Stimulated activated CD4-positive, alpha-beta T cell treated with anti-CD3 and anti-CD28 coated beads, Interleukin-4, amount 100 ng/mL, for 1 hour (primary cell): ENCODE data around the gene XYLT1.
"Not testable (repeated sequence)": the region's sequence is repeated elsewhere in the genome, so short reads cannot be mapped to it uniquely, and the experiment has no call there.

Source experiments
- DNase-seq: peaks from one replicate; pipeline ENCODE4 v3.0.0-alpha.2; 2020

The XYLT1 gene

GRCh38 chr16:17350207-17350606, 120.6 kb downstream of the XYLT1 start:
- no peak for DNase-seq

- no peak for DNase-seq
Observed at GRCh38 chr16:17348826-17349225, 121.9 kb downstream of the XYLT1 start.

GRCh38 chr16:17348042-17348783, 122.5 kb downstream of the XYLT1 start:
- DNase-seq: no peak

GRCh38 chr16:17347624-17348023, 123.1 kb downstream of the XYLT1 start:
- no peak for DNase-seq

- DNase-seq: no peak
Observed at GRCh38 chr16:17346621-17347569, 123.9 kb downstream of the XYLT1 start.

GRCh38 chr16:17345043-17345442, 125.7 kb downstream of the XYLT1 start:
- no peak for DNase-seq

GRCh38 chr16:17343728-17344127, 127.0 kb downstream of the XYLT1 start:
- no peak for DNase-seq

GRCh38 chr16:17343028-17343427, 127.7 kb downstream of the XYLT1 start:
- DNase-seq: no peak

- no peak for DNase-seq
Observed at GRCh38 chr16:17342031-17342430, 128.7 kb downstream of the XYLT1 start.

- DNase-seq: no peak
Observed at GRCh38 chr16:17340804-17341203, 130.0 kb downstream of the XYLT1 start.

- no peak for DNase-seq
Observed at GRCh38 chr16:17339764-17340541, 130.8 kb downstream of the XYLT1 start.

GRCh38 chr16:17338244-17338643, 132.5 kb downstream of the XYLT1 start:
- no peak for DNase-seq

- no peak for DNase-seq
Observed at GRCh38 chr16:17336530-17336900, 134.2 kb downstream of the XYLT1 start.

- DNase-seq: no peak
Observed at GRCh38 chr16:17335826-17336529, 134.8 kb downstream of the XYLT1 start.

GRCh38 chr16:17335406-17335805, 135.4 kb downstream of the XYLT1 start:
- not testable (repeated sequence) for DNase-seq

GRCh38 chr16:17334096-17334495, 136.7 kb downstream of the XYLT1 start:
- DNase-seq: no peak

GRCh38 chr16:17333229-17333628, 137.5 kb downstream of the XYLT1 start:
- DNase-seq: no peak

- no peak for DNase-seq
Observed at GRCh38 chr16:17331991-17332390, 138.8 kb downstream of the XYLT1 start.

- no peak for DNase-seq
Observed at GRCh38 chr16:17331071-17331607, 139.6 kb downstream of the XYLT1 start.

- DNase-seq: no peak
Observed at GRCh38 chr16:17330044-17330443, 140.7 kb downstream of the XYLT1 start.

GRCh38 chr16:17329391-17329790, 141.4 kb downstream of the XYLT1 start:
- DNase-seq: no peak

- no peak for DNase-seq
Observed at GRCh38 chr16:17328932-17329331, 141.8 kb downstream of the XYLT1 start.
